ENCODE data around the gene TMEM169.
"Not testable (repeated sequence)": the region's sequence is repeated elsewhere in the genome, so short reads cannot be mapped to it uniquely, and the experiment has no call there.

TMEM169 gene

GRCh38 chr2:216130346-216130971, 48.7 kb downstream of the TMEM169 start:
- DNase-seq (ENCODE audit: low read depth in 2 of 2, low spot score in 1 of 2) = no peak

- DNase-seq (ENCODE audit: low read depth in 2 of 2, low spot score in 1 of 2) = no peak
These were observed 49.6 kb downstream of the TMEM169 start for GRCh38 chr2:216131175-216131926.

GRCh38 chr2:216132585-216132984, 50.9 kb downstream of the TMEM169 start:
- DNase-seq (ENCODE audit: low read depth in 2 of 2, low spot score in 1 of 2) = no peak

- DNase-seq (ENCODE audit: low read depth in 2 of 2, low spot score in 1 of 2) = no peak
These were observed 51.7 kb downstream of the TMEM169 start for GRCh38 chr2:216133397-216133796.

GRCh38 chr2:216134958-216135541, 53.3 kb downstream of the TMEM169 start:
- DNase-seq (ENCODE audit: low read depth in 2 of 2, low spot score in 1 of 2) = no peak

GRCh38 chr2:216139884-216140283, 58.2 kb downstream of the TMEM169 start:
- DNase-seq (ENCODE audit: low read depth in 2 of 2, low spot score in 1 of 2) = no peak

- not testable (repeated sequence) for DNase-seq (ENCODE audit: low read depth in 2 of 2, low spot score in 1 of 2)
These were observed 59.8 kb downstream of the TMEM169 start for GRCh38 chr2:216141516-216141915.

GRCh38 chr2:216142540-216142939, 60.8 kb downstream of the TMEM169 start:
- no peak for DNase-seq (ENCODE audit: low read depth in 2 of 2, low spot score in 1 of 2)

GRCh38 chr2:216144372-216144771, 62.7 kb downstream of the TMEM169 start:
- no peak for DNase-seq (ENCODE audit: low read depth in 2 of 2, low spot score in 1 of 2)

- DNase-seq (ENCODE audit: low read depth in 2 of 2, low spot score in 1 of 2) = no peak
These were observed 63.1 kb downstream of the TMEM169 start for GRCh38 chr2:216144857-216145256.

- DNase-seq (ENCODE audit: low read depth in 2 of 2, low spot score in 1 of 2) = no peak
These were observed 64.9 kb downstream of the TMEM169 start for GRCh38 chr2:216146573-216146972.

- DNase-seq (ENCODE audit: low read depth in 2 of 2, low spot score in 1 of 2) = no peak
These were observed 65.7 kb downstream of the TMEM169 start for GRCh38 chr2:216147172-216148131.

- no peak for DNase-seq (ENCODE audit: low read depth in 2 of 2, low spot score in 1 of 2)
These were observed 67.3 kb downstream of the TMEM169 start for GRCh38 chr2:216148983-216149382.

- no peak for DNase-seq (ENCODE audit: low read depth in 2 of 2, low spot score in 1 of 2)
These were observed 68.0 kb downstream of the TMEM169 start for GRCh38 chr2:216149741-216150140.

- no peak for DNase-seq (ENCODE audit: low read depth in 2 of 2, low spot score in 1 of 2)
These were observed 69.8 kb downstream of the TMEM169 start for GRCh38 chr2:216151313-216152025.

Data from stimulated activated CD8-positive, alpha-beta memory T cell treated with anti-CD3 and anti-CD28 coated beads, Interleukin-4, amount 100 ng/mL, for 1 hour (primary cell).